Panc1 (cell line): ENCODE data around the gene AWAT2.

Experiments
- POLR2AphosphoS5 ChIP-seq: IDR thresholded peaks from 2 replicates; pipeline ENCODE4 v1.6.1; 2012; ENCODE audit warnings: mild to moderate bottlenecking, low read depth, low read length, moderate library complexity
- SIN3A ChIP-seq: IDR thresholded peaks from 2 replicates; pipeline ENCODE4 v1.6.1; 2012; ENCODE audit warnings: low read depth, mild to moderate bottlenecking, low read length, moderate library complexity, borderline replicate concordance; ENCODE audit not compliant: insufficient read depth
- TCF7L2 ChIP-seq: IDR thresholded peaks from 2 replicates; pipeline ENCODE4 v1.6.1; 2011; ENCODE audit warnings: mild to moderate bottlenecking, low read depth, low read length, inconsistent platforms
- TF ChIP-seq, protein P1 (sequence below): fragments of 450-650 bp; IDR thresholded peaks from 2 replicates; pipeline ENCODE4 v1.5.1; 2017; ENCODE audit warnings: mild to moderate bottlenecking
- TF ChIP-seq, protein P2 (sequence below), 2 experiments: IDR thresholded peaks; 2 replicates each; pipeline ENCODE4 v1.6.1; 2011 to 2012; ENCODE audit warnings: low read depth in 2 of 2, control low read depth in 1 of 2, low read length in 1 of 2, mild to moderate bottlenecking in 1 of 2, moderate library complexity in 1 of 2; ENCODE audit not compliant: insufficient read depth in 1 of 2

DNA sequence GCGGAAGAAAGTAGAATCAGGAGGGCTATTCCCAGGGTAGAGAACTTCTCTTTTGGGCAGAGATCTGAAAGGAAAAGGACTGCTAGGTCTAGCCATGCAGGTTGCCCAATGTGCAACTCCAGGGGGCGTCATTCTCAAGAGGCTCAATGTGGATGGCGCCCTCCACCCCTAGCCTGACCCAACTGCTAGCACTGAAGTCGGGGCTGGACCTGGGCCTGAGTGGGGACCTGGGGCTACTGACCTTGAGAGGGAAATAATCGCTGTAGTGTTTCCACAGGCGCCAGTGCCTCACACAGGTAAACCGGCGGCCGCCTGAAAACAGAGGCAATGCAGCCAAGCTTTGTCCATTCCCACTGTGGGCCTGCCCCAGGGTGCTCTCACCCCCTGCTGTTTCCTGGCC is 6.1 kb downstream of the AWAT2 start:
- TF ChIP-seq, protein P1, sequence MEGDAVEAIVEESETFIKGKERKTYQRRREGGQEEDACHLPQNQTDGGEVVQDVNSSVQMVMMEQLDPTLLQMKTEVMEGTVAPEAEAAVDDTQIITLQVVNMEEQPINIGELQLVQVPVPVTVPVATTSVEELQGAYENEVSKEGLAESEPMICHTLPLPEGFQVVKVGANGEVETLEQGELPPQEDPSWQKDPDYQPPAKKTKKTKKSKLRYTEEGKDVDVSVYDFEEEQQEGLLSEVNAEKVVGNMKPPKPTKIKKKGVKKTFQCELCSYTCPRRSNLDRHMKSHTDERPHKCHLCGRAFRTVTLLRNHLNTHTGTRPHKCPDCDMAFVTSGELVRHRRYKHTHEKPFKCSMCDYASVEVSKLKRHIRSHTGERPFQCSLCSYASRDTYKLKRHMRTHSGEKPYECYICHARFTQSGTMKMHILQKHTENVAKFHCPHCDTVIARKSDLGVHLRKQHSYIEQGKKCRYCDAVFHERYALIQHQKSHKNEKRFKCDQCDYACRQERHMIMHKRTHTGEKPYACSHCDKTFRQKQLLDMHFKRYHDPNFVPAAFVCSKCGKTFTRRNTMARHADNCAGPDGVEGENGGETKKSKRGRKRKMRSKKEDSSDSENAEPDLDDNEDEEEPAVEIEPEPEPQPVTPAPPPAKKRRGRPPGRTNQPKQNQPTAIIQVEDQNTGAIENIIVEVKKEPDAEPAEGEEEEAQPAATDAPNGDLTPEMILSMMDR, result no peak
- TF ChIP-seq, protein P2, sequence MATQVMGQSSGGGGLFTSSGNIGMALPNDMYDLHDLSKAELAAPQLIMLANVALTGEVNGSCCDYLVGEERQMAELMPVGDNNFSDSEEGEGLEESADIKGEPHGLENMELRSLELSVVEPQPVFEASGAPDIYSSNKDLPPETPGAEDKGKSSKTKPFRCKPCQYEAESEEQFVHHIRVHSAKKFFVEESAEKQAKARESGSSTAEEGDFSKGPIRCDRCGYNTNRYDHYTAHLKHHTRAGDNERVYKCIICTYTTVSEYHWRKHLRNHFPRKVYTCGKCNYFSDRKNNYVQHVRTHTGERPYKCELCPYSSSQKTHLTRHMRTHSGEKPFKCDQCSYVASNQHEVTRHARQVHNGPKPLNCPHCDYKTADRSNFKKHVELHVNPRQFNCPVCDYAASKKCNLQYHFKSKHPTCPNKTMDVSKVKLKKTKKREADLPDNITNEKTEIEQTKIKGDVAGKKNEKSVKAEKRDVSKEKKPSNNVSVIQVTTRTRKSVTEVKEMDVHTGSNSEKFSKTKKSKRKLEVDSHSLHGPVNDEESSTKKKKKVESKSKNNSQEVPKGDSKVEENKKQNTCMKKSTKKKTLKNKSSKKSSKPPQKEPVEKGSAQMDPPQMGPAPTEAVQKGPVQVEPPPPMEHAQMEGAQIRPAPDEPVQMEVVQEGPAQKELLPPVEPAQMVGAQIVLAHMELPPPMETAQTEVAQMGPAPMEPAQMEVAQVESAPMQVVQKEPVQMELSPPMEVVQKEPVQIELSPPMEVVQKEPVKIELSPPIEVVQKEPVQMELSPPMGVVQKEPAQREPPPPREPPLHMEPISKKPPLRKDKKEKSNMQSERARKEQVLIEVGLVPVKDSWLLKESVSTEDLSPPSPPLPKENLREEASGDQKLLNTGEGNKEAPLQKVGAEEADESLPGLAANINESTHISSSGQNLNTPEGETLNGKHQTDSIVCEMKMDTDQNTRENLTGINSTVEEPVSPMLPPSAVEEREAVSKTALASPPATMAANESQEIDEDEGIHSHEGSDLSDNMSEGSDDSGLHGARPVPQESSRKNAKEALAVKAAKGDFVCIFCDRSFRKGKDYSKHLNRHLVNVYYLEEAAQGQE (IDR thresholded peaks at IDR 0.05; ENCODE audit: insufficient read depth in 1 of 2, low read depth in 2 of 2, low read length in 1 of 2), result no peak
- no peak for TF ChIP-seq POLR2AphosphoS5
- no peak for TF ChIP-seq TCF7L2
- no peak for TF ChIP-seq SIN3A
